Measurements from ENCODE around the gene C4orf51.
"Not testable (repeated sequence)": the region's sequence is repeated elsewhere in the genome, so short reads cannot be mapped to it uniquely, and the experiment has no call there.

C4orf51 gene

GRCh38 chr4:145679991-145680455, at the start of gene C4orf51:
TSS of gene C4orf51 (plus strand) at chr4:145680146. CDS start at chr4:145680204, 58 bp downstream.
- DNase-seq, result peak; percentile 20

DNA sequence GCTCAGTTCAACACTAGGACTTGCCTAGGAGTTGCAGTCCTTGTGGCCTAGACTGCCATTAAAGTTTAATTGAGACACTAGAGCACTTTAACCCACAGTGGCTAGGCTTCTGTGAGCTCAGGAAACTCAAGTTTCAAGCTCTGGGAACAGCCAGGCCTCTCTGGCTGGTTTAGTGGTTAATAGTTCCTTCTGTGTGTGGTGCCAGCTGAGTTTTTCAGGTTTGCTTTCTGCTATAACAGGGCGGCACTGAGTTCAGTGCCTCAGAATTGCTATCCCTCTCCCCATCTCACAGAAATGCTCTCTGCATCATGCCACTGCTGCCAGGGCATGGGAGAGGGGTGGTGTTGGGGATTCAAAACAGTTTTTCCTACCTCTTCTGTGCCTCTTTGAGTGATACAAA, 44.8 kb upstream of the C4orf51 start:
- no peak for DNase-seq

DNA sequence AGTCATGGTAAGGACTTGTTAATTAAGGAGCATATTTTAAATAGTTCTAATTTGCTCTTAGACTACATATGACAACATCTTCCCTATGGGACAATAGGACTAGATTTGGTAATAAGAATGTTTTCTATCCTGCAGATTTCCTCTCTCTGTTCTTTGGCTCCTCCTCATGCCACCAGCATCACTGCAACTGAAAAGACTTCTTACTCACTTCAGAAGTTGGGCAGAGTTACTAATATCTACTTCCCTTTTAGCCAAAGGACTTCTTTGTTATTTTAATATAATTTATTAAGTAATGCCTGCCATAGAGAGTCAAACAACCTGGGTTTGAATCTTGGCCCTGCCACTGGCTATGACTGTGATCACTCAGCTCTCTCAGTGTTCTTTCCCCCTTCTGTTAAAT, 44.3 kb upstream of the C4orf51 start:
- DNase-seq, result no peak

DNA sequence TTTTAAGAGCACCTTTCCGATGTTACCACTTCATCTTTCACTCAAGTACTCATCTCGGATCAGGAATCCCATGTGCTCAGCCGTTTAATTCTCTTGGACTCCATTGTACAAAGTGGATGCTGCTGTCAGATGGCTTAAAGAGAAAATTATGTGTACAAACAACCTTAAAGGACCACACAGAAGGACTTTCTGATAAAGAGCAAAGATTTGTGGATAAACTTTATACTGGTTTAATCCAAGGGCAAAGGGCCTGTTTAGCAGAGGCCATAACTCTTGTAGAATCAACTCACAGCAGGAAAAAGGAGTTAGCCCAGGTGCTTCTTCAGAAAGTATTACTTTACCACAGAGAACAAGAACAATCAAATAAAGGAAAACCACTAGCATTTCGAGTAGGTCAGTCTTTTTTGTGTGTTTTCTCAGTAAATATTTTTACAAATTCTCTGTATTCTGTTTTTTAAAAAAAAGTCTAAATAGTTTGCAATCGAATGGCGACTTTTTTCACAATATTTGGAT, 40.7 kb upstream of the C4orf51 start:
- DNase-seq, result no peak

GRCh38 chr4:145640236-145640635, 39.7 kb upstream of the C4orf51 start:
- DNase-seq, result not testable (repeated sequence)

GRCh38 chr4:145643295-145643694, 36.7 kb upstream of the C4orf51 start:
- DNase-seq, result no peak

GRCh38 chr4:145644699-145645098, 35.2 kb upstream of the C4orf51 start:
- DNase-seq, result no peak

GRCh38 chr4:145656156-145656555, 23.8 kb upstream of the C4orf51 start:
- no peak for DNase-seq

- no peak for DNase-seq
Measured at GRCh38 chr4:145660064-145660463, 19.9 kb upstream of the C4orf51 start.

GRCh38 chr4:145663194-145663593, 16.8 kb upstream of the C4orf51 start:
- DNase-seq, result no peak

- no peak for DNase-seq
Measured at GRCh38 chr4:145665773-145666172, 14.2 kb upstream of the C4orf51 start.

GRCh38 chr4:145670422-145670821, 9.5 kb upstream of the C4orf51 start:
- no peak for DNase-seq

- peak; percentile 20 for DNase-seq
Measured at GRCh38 chr4:145679520-145679919, 426 bp upstream of the C4orf51 start.

DNA sequence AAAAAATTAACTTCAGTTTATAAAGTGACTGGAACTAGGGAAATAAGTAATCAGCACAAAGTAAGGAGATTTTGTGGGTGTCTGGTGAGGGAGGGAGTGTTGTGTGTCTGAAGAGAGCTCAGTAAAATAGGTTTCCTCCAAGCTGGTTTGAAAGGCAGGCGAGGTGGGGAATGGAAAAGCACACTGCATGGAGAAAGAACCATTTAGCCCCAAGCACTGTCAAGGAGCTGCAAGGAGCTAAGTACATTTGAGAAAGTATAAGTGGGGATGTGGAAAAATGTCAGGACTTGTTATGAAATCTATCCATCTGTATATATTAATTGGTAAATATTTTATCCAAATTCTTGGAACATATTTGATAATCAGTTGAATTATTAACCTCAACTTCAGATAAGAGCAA, 956 bp downstream of the C4orf51 start:
- DNase-seq, result no peak

GRCh38 chr4:145681518-145681917, 1.6 kb downstream of the C4orf51 start:
- DNase-seq, result no peak

DNA sequence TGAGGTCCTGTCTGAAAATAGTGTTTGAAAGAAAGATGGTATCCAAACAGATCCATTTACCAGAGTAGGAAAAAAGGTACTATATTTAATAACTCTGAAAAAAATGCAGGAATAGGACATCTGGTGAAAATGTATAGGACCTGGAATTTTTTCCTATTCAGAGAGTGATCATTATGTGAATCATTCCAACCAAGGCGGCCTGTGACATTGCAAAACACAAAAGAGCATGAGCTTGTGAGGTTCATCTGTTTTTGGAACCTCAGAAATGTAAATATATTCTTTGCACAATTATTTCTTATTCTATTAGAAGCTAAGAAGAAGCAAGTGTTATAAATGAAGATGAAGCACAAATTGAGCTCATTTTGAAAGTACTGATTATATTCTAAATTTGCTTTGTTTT, 2.0 kb downstream of the C4orf51 start:
- no peak for DNase-seq

GRCh38 chr4:145686991-145687390, 7.0 kb downstream of the C4orf51 start:
- DNase-seq, result no peak

GRCh38 chr4:145690610-145691009, 10.7 kb downstream of the C4orf51 start:
- no peak for DNase-seq

- not testable (repeated sequence) for DNase-seq
Measured at GRCh38 chr4:145691416-145691815, 11.5 kb downstream of the C4orf51 start.

DNA sequence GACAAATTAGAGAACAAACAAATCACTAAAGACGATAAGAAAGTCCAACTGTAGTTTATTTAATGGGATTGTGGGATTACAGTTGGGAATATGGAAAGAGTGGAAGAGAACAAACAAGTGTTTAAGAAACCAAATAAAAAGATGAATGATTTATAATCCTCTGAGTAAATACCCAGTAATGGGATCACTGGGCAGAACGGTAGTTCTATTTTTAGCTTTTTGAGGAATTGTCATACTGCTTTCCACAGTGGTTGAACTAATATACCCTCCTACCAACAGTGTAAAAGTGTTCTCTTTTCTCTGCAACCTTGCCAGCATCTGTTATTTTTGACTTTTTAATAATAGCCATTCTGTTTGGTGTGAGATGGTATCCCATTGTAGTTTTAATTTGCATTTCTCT, 15.0 kb downstream of the C4orf51 start:
- DNase-seq, result no peak

- DNase-seq, result no peak
Measured at GRCh38 chr4:145697332-145697731, 17.4 kb downstream of the C4orf51 start.

- no peak for DNase-seq
Measured at GRCh38 chr4:145698507-145698906, 18.6 kb downstream of the C4orf51 start.

GRCh38 chr4:145703850-145704497, 24.0 kb downstream of the C4orf51 start:
- no peak for DNase-seq

DNA sequence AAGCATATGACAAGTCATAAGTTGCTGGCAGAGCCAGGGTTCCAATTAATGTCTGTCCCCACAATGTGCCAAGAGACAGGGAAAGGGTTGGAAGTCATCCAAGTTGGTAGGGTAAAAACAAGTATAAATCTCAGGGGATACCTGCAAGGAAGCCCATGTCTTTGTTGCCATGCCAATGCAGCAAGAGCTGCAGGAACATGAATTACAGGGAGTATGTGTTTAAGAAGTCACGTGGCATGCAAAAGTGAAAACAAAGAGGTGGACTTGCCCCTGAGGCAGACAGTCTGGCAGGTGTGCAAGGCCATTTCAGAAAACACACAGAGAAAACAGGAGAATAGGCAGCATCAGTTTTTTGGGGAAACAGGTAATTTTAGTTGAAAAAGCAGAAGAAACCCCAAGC, 29.4 kb downstream of the C4orf51 start:
- no peak for DNase-seq

DNA sequence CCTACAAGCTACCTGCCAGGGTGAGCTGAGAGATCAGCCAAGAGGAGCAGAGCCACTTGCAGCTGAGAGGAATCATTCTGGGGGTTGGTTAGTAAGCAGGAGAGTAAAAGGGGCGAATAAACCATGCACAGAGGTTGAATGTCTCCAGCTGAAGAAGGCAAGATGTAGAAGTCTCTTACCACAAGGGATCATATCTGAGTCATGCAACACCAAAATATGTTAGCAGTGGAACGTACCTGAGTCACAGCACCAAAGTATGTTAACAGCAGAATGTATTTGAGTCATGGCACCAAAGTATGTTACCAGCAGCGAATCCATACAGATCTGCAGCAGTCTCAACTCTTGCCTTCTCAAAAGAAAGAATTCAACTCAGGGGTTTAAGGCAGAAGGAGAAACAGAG, 29.9 kb downstream of the C4orf51 start:
- DNase-seq, result no peak
